Stimulated activated CD8-positive, alpha-beta memory T cell treated with anti-CD3 and anti-CD28 coated beads, Interleukin-2, amount 100 ng/mL, for 48 hours (primary cell): ENCODE data around the gene UGT1A7.
"Not testable (repeated sequence)": the region's sequence is repeated elsewhere in the genome, so short reads cannot be mapped to it uniquely, and the experiment has no call there.

ENCODE experiments used
- DNase-seq, 2 donors: peaks; one replicate each; pipeline ENCODE4 v3.0.0-alpha.2; 2020; ENCODE audit warnings: low read depth in 2 of 2

Gene UGT1A7

GRCh38 chr2:233712611-233713261, 31.0 kb downstream of the UGT1A7 start, which contains the start of gene UGT1A5:
Gene UGT1A5, plus strand, starts transcription at chr2:233712907. Its CDS starts 85 bp downstream, at chr2:233712992.
- DNase-seq, result no peak

DNA sequence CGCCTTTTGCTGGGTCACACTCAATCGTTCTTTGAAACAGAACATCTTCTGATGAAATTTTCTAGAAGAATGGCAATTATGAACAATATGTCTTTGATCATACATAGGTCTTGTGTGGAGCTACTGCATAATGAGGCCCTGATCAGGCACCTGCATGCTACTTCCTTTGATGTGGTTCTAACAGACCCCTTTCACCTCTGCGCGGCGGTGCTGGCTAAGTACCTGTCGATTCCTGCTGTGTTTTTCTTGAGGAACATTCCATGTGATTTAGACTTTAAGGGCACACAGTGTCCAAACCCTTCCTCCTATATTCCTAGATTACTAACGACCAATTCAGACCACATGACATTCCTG, 31.5 kb downstream of the UGT1A7 start:
- no peak for DNase-seq

GRCh38 chr2:233714121-233714520, 32.4 kb downstream of the UGT1A7 start:
- no peak for DNase-seq

GRCh38 chr2:233718552-233718951, 36.9 kb downstream of the UGT1A7 start, which contains the start of gene UGT1A4:
Gene UGT1A4, plus strand, starts transcription at chr2:233718736. Its CDS starts 85 bp downstream, at chr2:233718821.
- no peak for DNase-seq

DNA sequence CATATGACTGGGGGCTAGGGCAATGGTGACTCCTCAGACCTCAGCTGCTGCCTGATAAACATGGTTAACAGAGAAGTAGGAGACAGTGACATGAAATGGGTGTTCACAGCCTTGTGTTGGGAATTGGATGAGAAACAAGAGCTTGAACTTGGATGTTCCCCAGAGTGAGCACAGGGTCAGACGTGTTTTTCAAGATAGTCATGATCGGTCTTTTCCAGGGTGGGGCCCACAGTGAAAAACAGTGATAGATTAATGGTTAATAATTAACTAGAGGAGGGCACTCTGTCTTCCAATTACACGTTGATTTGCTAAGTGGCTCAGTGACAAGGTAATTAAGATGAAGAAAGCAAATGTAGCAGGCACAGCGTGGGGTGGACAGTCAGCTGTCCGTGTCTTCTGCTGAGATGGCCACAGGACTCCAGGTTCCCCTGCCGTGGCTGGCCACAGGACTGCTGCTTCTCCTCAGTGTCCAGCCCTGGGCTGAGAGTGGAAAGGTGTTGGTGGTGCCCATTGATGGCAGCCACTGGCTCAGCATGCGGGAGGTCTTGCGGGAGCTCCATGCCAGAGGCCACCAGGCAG, 47.1 kb downstream of the UGT1A7 start, which contains the start of gene UGT1A3:
Gene UGT1A3 (plus strand): TSS at position 320 of the 579 bp plus-strand sequence. CDS start 85 bp downstream, at position 405.
- no peak for DNase-seq

DNA sequence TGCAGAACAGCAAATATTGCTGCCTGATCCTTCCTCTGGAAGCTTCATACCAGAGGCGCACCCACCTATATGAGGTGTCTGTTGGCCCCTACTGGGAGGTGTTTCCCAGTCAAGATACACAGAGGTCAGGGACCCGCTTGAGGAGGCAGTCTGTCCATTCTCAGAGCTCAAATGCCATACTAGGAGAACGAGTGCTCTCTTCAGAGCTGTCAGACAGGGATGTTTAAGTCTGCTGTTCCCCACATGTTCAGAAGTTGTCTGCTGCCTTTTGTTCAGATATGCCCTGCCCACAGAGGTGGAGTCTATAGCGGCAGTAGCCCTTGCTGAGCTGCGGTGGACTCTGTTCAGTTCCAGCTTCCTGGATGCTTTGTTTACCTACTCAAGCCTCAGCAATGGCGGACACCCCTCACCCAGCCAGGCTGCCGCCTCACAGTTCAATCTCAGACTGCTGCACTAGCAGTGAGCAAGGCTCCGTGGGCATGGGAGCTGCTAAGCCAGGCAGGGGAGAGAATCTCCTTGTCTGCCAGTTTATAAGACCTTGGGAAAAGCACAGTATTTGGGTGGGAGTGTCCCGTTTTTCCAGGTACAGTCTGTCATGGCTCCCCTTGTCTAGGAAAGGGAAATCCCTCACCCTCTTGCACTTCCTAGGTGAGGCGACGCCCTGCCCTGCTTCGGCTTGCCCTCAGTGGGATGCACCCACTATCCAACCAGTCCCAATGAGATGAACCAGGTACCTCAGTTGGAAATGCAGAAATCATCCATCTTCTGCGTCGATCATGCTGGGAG, 55.4 kb downstream of the UGT1A7 start:
- DNase-seq, result not testable (repeated sequence)

DNA sequence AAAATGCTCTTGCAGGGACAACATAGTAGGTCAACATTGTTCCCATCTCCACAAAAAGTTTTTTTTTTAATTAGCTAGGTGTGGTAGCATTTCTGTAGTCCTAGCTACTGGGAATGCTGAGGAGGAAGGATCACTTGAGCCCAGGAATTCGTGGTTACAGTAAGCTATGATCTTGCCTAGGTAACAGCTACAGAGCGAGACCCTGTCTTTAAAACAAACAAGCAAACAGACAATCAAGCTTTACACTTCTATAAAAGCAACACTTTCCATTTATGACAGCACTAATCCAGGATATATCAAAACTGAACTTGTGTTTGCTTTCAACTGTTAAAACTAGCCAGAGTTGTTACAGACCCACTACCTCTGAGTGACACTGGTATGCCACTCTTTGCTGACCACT, 59.2 kb downstream of the UGT1A7 start:
- no peak for DNase-seq

DNA sequence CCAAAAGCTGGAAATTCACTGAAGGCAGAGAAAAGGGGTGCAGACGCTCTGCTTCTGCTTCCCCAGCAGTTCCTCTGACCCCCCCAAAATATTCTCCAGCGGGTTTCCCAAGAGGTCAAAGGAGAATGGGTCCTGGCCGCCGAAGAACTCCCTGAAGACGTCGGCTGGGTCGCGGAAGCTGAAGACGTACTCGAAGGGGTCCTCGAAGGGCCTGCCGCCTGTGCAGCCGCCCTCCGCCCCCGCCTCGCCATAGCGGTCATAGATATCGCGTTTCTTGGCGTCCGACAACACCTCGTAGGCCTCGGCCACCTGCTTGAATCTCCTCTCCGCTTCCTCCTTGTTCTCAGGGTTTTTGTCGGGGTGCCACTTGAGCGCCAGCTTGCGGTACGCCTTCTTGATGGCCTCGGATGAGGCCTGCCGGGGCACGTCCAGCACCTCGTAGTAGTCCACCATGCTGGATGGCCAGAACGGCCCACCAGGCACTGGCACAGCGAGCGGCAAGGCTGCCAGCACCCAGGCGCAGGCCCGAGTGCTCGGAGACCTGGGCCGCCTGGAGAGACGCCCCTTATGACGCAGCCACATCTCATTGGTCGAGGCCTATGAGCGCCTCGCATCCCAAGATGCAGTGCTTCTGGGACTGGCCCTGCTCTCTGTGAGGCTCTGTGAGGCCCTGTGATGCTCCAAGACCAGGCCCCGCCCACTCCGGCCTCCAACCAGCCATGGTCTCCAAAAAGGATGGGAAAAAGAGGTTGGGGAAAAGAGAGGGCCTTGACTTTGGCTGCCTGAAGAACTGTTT, 62.0 kb downstream of the UGT1A7 start:
- no peak for DNase-seq

- DNase-seq, result no peak
These were observed 63.5 kb downstream of the UGT1A7 start for GRCh38 chr2:233745073-233745755.

DNA sequence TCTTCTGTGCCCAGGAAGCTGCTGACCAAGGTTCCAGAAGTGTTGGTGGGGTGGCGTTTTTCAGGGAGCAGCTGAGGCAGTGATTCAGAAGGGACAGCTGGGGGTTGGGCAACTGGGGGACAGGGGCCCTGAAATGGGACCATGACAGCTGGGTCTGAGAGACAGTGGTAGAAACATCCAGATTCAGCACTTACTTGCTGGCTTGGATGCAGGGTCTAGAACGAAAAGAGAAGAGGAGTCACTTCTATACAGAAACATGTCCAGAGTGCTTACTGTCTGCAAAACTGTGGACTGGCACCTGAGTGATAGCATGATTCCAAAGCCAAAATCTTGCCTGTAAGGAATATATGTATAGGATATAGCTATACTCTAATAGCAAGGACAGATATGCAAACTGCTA, 64.1 kb downstream of the UGT1A7 start:
- not testable (repeated sequence) for DNase-seq

- no peak for DNase-seq
These were observed 65.0 kb downstream of the UGT1A7 start for GRCh38 chr2:233746475-233747282.

DNA sequence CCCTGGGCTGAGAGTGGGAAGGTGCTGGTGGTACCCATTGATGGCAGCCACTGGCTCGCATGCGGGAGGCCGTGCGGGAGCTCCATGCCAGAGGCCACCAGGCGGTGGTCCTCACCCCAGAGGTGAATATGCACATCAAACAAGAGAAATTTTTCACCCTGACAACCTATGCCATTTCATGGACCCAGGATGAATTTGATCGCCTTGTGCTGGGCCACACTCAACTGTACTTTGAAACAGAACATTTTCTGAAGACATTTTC, 65.5 kb downstream of the UGT1A7 start:
- DNase-seq, result no peak

DNA sequence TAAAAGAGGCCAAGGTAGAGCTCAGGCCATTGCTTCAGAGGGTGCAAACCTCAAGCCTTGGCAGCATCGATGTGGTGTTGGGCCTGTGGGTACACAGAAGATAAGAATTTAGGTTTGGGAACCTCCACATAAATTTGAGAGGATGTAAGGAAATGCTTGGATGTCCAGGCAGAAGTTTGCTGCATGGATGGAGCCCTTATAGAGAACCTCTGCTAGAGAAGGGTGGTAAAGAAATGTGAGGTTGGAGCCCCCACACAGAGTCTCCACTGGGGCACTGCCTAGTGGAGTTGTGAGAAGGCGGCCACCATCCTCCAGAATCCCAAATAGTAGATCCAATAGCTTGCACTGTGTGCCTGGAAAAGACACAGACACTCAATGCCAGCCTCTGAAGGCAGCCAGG, 69.0 kb downstream of the UGT1A7 start:
- not testable (repeated sequence) for DNase-seq

GRCh38 chr2:233751212-233752009, 69.7 kb downstream of the UGT1A7 start:
- not testable (repeated sequence) for DNase-seq

- DNase-seq, result no peak
These were observed 73.3 kb downstream of the UGT1A7 start for GRCh38 chr2:233754872-233755611.

GRCh38 chr2:233756429-233757081, 74.9 kb downstream of the UGT1A7 start:
- no peak for DNase-seq

- no peak for DNase-seq
These were observed 76.4 kb downstream of the UGT1A7 start for GRCh38 chr2:233758141-233758540.

DNA sequence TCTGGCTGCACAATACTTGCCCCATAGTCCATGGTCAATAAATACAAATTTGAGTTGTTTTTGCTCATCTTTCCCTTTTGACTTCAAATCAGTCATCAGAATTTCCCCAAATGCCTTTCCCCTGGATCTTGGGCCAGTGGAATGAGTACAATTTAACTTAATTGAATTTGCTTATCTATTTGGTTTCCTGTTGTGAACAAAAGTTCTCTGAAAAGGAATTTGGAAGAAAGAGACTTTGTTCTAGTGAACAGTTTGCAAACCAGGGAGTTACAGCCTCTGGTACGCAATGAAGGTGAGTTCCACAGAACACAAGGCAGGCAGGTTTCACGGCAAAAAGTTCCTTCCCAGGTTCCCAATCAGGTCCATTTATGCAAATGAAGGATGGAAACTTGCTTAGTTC, 77.1 kb downstream of the UGT1A7 start:
- no peak for DNase-seq

- DNase-seq, result no peak
These were observed 78.3 kb downstream of the UGT1A7 start, which contains the start of gene UGT1A1 for GRCh38 chr2:233760043-233760442. Gene UGT1A1, plus strand, starts transcription at chr2:233760270. Its CDS starts 18 bp downstream, at chr2:233760288.
